Astrocyte of the cerebellum (primary cell): ENCODE measurements around the gene SHROOM2.

Experiments
- DNase-seq: peaks from one replicate; pipeline ENCODE4 v3.0.0-alpha.2; 2011; ENCODE audit warnings: low read depth
- H3K4me3 ChIP-seq: 2 replicates; pipeline ENCODE4 v1.5.1; 2011; ENCODE audit warnings: mild to moderate bottlenecking, low read depth, low read length, moderate library complexity
- in situ Hi-C: cut with HindIII; loops from 2 replicates; pipeline ENCODE4 v1.10.0; 2017; ENCODE audit warnings: low sequenced_read_pairs
- TF ChIP-seq, protein P1 (sequence below): IDR thresholded peaks from 2 replicates; pipeline ENCODE4 v1.5.1; 2012; ENCODE audit warnings: low read length, low read depth, moderate library complexity, mild to moderate bottlenecking; ENCODE audit errors: missing control alignments

SHROOM2 gene

DNA sequence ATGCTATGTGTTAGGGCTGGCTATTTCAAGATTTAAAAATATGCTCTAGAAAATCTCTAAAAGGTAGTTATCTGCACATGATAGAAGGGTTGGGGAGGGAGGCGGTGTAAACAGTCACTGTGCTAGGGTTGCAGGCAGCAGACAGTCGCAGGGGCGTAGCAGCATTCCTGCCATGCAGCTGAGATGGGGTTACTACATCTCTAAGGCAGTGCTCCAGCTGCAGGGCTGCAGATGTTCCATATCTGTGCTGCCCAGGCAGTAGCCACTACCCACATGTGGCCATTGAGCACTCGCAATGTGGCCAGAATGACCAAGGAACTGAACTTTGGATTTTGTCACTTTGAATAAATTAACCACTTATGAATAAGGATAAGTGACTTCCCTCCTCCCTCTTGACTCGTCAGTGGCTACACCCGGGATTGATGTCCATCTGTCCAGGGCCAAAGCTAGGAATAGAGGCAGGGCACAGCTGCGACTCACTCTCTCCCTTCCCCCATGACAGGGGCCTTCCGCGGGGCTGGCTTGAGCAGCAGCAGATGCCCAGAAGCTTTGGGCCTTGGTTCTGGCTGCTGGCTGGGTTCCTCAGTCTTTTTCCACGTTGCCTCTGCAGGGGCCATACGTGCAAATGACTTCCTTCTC, 101.5 kb downstream of the SHROOM2 start:
- in situ Hi-C loops = no loop called here
- no peak for DNase-seq
- TF ChIP-seq, protein P1, sequence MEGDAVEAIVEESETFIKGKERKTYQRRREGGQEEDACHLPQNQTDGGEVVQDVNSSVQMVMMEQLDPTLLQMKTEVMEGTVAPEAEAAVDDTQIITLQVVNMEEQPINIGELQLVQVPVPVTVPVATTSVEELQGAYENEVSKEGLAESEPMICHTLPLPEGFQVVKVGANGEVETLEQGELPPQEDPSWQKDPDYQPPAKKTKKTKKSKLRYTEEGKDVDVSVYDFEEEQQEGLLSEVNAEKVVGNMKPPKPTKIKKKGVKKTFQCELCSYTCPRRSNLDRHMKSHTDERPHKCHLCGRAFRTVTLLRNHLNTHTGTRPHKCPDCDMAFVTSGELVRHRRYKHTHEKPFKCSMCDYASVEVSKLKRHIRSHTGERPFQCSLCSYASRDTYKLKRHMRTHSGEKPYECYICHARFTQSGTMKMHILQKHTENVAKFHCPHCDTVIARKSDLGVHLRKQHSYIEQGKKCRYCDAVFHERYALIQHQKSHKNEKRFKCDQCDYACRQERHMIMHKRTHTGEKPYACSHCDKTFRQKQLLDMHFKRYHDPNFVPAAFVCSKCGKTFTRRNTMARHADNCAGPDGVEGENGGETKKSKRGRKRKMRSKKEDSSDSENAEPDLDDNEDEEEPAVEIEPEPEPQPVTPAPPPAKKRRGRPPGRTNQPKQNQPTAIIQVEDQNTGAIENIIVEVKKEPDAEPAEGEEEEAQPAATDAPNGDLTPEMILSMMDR = no peak
- H3K4me3 ChIP-seq = no peak overlapping the region

DNA sequence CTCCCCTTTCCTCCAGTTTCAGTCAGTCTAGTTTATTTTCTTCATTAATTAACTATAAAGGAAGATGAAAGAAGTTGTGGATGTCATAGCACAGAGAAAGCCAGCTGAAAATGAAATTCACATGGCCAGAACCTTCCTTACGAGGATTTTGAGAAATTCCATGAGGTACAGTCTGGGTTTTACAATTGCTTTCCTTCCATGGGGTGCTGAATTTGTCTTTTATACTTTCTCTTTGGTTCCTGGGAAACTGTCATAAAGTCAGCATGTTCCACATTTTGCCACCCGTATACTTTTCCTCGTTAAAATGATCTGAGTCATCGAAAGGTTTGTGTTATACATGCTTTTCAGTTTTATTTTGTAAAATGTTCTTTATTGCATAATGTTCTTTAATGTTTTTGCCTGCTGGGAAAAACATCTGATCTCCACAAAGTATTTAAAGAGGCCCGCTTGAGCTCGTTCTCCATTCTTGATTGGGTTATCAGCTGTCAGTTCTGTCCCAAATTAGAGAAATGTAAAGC, 102.8 kb downstream of the SHROOM2 start:
- DNase-seq = no peak
- TF ChIP-seq, protein P1 = no peak
- in situ Hi-C loops = no loop called here
- H3K4me3 ChIP-seq = no peak overlapping the region

DNA sequence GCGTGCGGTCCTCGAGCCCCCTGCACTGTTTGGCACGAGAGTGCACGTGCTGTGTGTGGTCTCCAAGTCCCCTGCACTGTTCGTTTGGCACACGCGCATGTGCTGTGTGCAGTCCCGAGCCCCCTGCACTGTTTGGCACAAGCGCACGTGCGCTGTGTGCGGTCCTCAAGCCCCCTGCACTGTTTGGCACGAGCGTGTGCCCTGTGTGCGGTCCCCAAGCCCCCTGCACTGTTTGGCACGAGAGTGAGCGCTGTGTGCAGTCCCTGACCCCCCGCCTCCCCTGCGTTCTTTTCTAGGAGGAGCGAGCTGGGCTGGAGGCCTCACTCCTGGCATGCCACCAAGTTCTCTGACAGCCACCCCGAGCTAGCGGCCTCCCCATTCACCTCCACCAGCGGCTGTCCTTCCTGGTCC, 104.5 kb downstream of the SHROOM2 start:
- DNase-seq = no peak
- TF ChIP-seq, protein P1 = no peak
- in situ Hi-C loops = no loop called here
- no peak overlapping the region for H3K4me3 ChIP-seq

DNA sequence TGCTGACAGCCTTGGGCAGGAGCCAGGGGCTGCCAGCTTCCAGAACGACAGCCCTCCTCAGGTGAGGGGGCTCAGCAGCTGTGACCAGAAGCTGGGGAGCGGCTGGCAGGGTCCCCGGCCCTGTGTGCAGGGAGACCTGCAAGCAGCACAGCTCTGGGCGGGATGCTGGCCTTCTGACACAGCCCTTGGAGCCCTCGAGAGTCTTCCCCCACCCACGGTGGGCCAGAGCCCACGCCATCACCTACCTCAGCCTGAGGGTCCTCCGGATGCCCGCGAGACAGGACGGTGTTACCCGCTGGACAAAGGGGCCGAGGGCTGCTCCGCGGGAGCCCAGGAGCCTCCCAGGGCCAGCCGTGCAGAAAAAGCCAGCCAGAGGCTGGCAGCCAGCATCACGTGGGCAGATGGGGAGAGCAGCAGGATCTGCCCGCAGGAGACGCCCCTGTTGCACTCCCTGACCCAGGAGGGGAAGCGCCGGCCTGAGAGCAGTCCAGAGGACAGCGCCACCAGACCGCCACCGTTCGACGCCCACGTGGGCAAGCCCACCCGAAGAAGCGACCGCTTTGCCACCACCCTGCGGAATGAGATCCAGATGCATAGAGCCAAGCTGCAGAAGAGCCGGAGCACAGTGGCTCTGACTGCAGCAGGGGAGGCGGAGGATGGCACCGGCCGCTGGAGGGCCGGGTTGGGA, 109.1 kb downstream of the SHROOM2 start:
- in situ Hi-C loops = no loop called here
- no peak for DNase-seq
- TF ChIP-seq, protein P1 = no peak
- no peak overlapping the region for H3K4me3 ChIP-seq

DNA sequence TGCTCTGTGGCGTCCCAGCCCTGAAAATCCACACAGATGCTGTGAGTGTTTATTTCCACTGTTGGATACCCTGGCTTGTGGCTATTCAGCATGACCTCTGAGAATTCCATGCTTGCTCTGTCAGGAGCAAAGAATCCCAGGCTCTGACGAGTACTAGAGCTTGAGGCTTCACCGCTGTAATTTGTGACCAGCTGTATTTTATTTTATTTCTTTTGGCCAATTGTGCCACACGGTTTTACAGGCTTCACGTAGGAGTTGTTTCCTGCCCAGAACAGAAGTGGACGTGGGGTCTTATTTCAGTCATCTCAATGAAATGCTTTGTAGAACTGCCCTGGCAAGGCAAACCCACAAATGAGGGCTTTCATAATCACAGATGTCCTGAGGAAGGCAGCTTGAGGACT, 111.5 kb downstream of the SHROOM2 start:
- no peak overlapping the region for H3K4me3 ChIP-seq
- in situ Hi-C loops = no loop called here
- TF ChIP-seq, protein P1 = no peak
- peak; percentile 86 for DNase-seq

DNA sequence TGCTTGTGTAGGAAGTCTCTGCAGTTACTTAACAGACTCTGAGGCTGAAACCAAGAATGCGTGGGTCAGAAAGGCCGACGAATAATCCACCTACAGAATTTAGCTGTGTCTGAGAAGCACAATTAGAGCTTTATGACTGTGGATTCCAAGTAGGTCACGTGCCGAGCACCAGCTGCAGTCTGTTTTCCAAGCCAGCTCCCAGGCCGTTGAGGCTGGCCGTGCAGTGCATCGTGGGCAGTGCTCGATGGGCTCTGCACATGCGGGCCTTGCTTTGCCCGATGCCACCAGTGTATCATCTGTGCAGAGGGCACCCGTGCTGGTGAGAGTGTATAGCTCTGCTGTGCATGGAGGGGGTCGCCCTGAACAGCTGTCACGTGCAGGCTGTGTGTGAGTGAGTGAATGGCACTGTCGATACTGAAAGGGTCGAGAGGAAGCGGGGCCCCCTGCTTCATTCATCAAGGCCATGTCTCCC, 113.4 kb downstream of the SHROOM2 start:
- H3K4me3 ChIP-seq = no peak overlapping the region
- DNase-seq = no peak
- in situ Hi-C loops = no loop called here
- TF ChIP-seq, protein P1 = no peak
